DOHH2 (cell line): ENCODE measurements around the gene CA14.

Experiments
- CTCF ChIP-seq: fragments of 200-600 bp; sonication (generic); IDR thresholded peaks from one replicate; pipeline ENCODE4 v1.5.1; 2014; ENCODE audit warnings: antibody characterized with exemption, mild to moderate bottlenecking, low read depth, low read length; ENCODE audit not compliant: poor library complexity, severe bottlenecking
- EZH2phosphoT487 ChIP-seq: fragments of 200-600 bp; sonication (generic); IDR thresholded peaks from 2 replicates; pipeline ENCODE4 v1.6.1; 2017; ENCODE audit warnings: borderline replicate concordance, mild to moderate bottlenecking, antibody characterized with exemption, low read length, moderate library complexity, mixed read lengths

- TF ChIP-seq CTCF (no peak), EZH2phosphoT487 (no peak)
Measured at GRCh38 chr1:150233359-150234308, 23.9 kb upstream of the CA14 start.
